Thyroid gland (tissue), 4 donors: ENCODE measurements around the gene PHOX2A.

ENCODE experiments used
- CTCF ChIP-seq, 6 experiments: fragments of 200-600 bp in 3 of 6; fragments of 450-650 bp in 3 of 6; sonication (generic) in 3 of 6; IDR thresholded peaks; one replicate each; pipeline ENCODE4 v1.5.1; 2016 to 2019; ENCODE audit warnings: antibody characterized with exemption in 6 of 6, mild to moderate bottlenecking in 2 of 6, inconsistent platforms in 1 of 6, moderate library complexity in 1 of 6
- POLR2A ChIP-seq, 2 donors: fragments of 450-650 bp; IDR thresholded peaks; one replicate each; pipeline ENCODE4 v1.6.1; 2017; ENCODE audit warnings: antibody characterized with exemption in 2 of 2, mild to moderate bottlenecking in 2 of 2, moderate library complexity in 1 of 2

GRCh38 chr11:72229336-72229924 lies 14.5 kb downstream of the PHOX2A start:
- TF ChIP-seq CTCF (IDR thresholded peaks at IDR 0.05): no peak
- TF ChIP-seq POLR2A (IDR thresholded peaks at IDR 0.05): no peak
